Mesenchymal stem cell (in vitro differentiated cells and primary cell): ENCODE measurements around the gene DPYSL5.
A peak's percentile ranks its signal among the peaks of the same experiment; 100 is the strongest.

Source experiments
- DNase-seq: peaks from one replicate; pipeline ENCODE4 v3.0.0-alpha.2; 2013
- H2AFZ ChIP-seq: one replicate; pipeline ENCODE4 v1.6.1; 2013; ENCODE audit warnings: low read depth, mild to moderate bottlenecking, control low read depth, inconsistent platforms, low read length, moderate library complexity
- H2AK5ac ChIP-seq: 2 replicates; pipeline ENCODE4 v1.6.1; 2013; ENCODE audit warnings: low read length, moderate library complexity, mild to moderate bottlenecking, inconsistent platforms; ENCODE audit not compliant: severe bottlenecking
- H2BK120ac ChIP-seq: one replicate; pipeline ENCODE4 v1.6.1; 2013; ENCODE audit warnings: low read depth, mild to moderate bottlenecking, inconsistent platforms, low read length, moderate library complexity
- H2BK12ac ChIP-seq, 2 experiments: one replicate each; pipeline ENCODE4 v1.6.1; 2013; ENCODE audit warnings: inconsistent platforms in 2 of 2, low read length in 2 of 2, mild to moderate bottlenecking in 2 of 2, moderate library complexity in 2 of 2, control low read depth in 1 of 2
- H2BK15ac ChIP-seq: one replicate; pipeline ENCODE4 v1.6.1; 2013; ENCODE audit warnings: mild to moderate bottlenecking, low read depth, inconsistent platforms; ENCODE audit not compliant: poor library complexity, severe bottlenecking
- H2BK5ac ChIP-seq: 2 replicates; pipeline ENCODE4 v1.6.1; 2013; ENCODE audit warnings: low read depth, mild to moderate bottlenecking, low read length, control low read depth, inconsistent platforms; ENCODE audit not compliant: poor library complexity, severe bottlenecking
- H3K14ac ChIP-seq, 2 experiments: one replicate each; pipeline ENCODE4 v1.6.1; 2013; ENCODE audit warnings: inconsistent platforms in 2 of 2, low read length in 2 of 2, control low read depth in 1 of 2, mild to moderate bottlenecking in 1 of 2, moderate library complexity in 1 of 2
- H3K18ac ChIP-seq, 2 experiments: one replicate each; pipeline ENCODE4 v1.6.1; 2013; ENCODE audit warnings: inconsistent platforms in 2 of 2, low read length in 2 of 2, control low read depth in 1 of 2, low read depth in 1 of 2, mild to moderate bottlenecking in 1 of 2
- H3K23ac ChIP-seq, 2 experiments: one replicate each; pipeline ENCODE4 v1.6.1; 2013; ENCODE audit warnings: inconsistent platforms in 2 of 2, low read length in 2 of 2, mild to moderate bottlenecking in 2 of 2, moderate library complexity in 2 of 2, control low read depth in 1 of 2
- H3K27ac ChIP-seq: 2 replicates; pipeline ENCODE4 v1.5.1; 2013; ENCODE audit warnings: mild to moderate bottlenecking, moderate library complexity, low read length, control low read depth, inconsistent platforms; ENCODE audit not compliant: poor library complexity, severe bottlenecking
- H3K27me3 ChIP-seq, 2 experiments: 2 replicates each; pipeline versions ENCODE4 v1.6.1 to v1.7.0; 2013; ENCODE audit warnings: low read length in 2 of 2, mild to moderate bottlenecking in 2 of 2, moderate library complexity in 2 of 2, control low read depth in 1 of 2, inconsistent platforms in 1 of 2; ENCODE audit not compliant: control insufficient read depth in 1 of 2, insufficient read depth in 1 of 2
- H3K36me3 ChIP-seq, 2 experiments: 2 replicates each; pipeline versions ENCODE4 v1.6.1 to v1.7.0; 2013; ENCODE audit warnings: low read length in 2 of 2, control low read depth in 1 of 2, inconsistent platforms in 1 of 2, low read depth in 1 of 2, mild to moderate bottlenecking in 1 of 2; ENCODE audit not compliant: insufficient read depth in 2 of 2, control insufficient read depth in 1 of 2
- H3K4ac ChIP-seq, 2 experiments: one replicate each; pipeline ENCODE4 v1.6.1; 2013; ENCODE audit warnings: inconsistent platforms in 2 of 2, low read length in 2 of 2, mild to moderate bottlenecking in 2 of 2, moderate library complexity in 2 of 2, control low read depth in 1 of 2, low read depth in 1 of 2
- H3K4me1 ChIP-seq: 2 replicates; pipeline ENCODE4 v1.6.1; 2013; ENCODE audit warnings: low read depth, low read length, control low read depth; ENCODE audit not compliant: control insufficient read depth, insufficient read depth
- H3K4me2 ChIP-seq: 2 replicates; pipeline ENCODE4 v1.6.1; 2013; ENCODE audit warnings: low read length, mild to moderate bottlenecking, inconsistent platforms; ENCODE audit not compliant: poor library complexity, severe bottlenecking
- H3K4me3 ChIP-seq, 2 experiments: 2 replicates each; pipeline versions ENCODE4 v1.5.1 to v1.7.0; 2013; ENCODE audit warnings: low read length in 2 of 2, mild to moderate bottlenecking in 2 of 2, control low read depth in 1 of 2, low read depth in 1 of 2; ENCODE audit not compliant: insufficient read depth in 1 of 2
- H3K79me1 ChIP-seq: replicated peaks from 2 replicates; pipeline ENCODE4 v1.6.1; 2013; ENCODE audit warnings: mild to moderate bottlenecking, control low read depth, low read length, inconsistent platforms; ENCODE audit not compliant: poor library complexity, severe bottlenecking
- H3K9ac ChIP-seq: 2 replicates; pipeline ENCODE4 v1.7.0; 2013; ENCODE audit warnings: mild to moderate bottlenecking, low read length, moderate library complexity
- H3K9me3 ChIP-seq: 2 replicates; pipeline ENCODE4 v1.7.0; 2013; ENCODE audit warnings: mild to moderate bottlenecking, low read length; ENCODE audit not compliant: control insufficient read depth
- H4K8ac ChIP-seq: one replicate; pipeline ENCODE4 v1.6.1; 2013; ENCODE audit warnings: inconsistent platforms, mild to moderate bottlenecking, low read length, moderate library complexity
- H4K91ac ChIP-seq: one replicate; pipeline ENCODE4 v1.6.1; 2013; ENCODE audit warnings: mild to moderate bottlenecking, low read length, inconsistent platforms
- WGBS: methylation state at CpG from one replicate; pipeline ENCODE4 v1.1.7; 2013; ENCODE audit warnings: mixed read lengths; 5-methylcytosine and 5-hydroxymethylcytosine counted together

The DPYSL5 gene

GRCh38 chr2:26976237-26976636 lies 128.3 kb downstream of the DPYSL5 start:
- no peak for DNase-seq
- no peak overlapping the region for H2AK5ac ChIP-seq
- H3K4me3 ChIP-seq: no peak overlapping the region
- H3K27me3 ChIP-seq: peaks cover 0 to 59% of the 10 kb centered on the region in 2 experiments
- H3K36me3 ChIP-seq: no peaks in the 10 kb centered on the region
- H4K8ac ChIP-seq: no peak overlapping the region
- H3K18ac ChIP-seq: no peak overlapping the region
- no peak overlapping the region for H3K27ac ChIP-seq
- H3K9ac ChIP-seq: peak overlapping the region; percentile 35
- H2BK5ac ChIP-seq: no peak overlapping the region
- 79% methylated on average over 5 of the region's 5 CpGs for WGBS
- no peak overlapping the region for H2AFZ ChIP-seq
- H3K4me1 ChIP-seq: peaks cover 3% of the 10 kb centered on the region
- H2BK120ac ChIP-seq: no peak overlapping the region
- no peak overlapping the region for H2BK12ac ChIP-seq
- H3K9me3 ChIP-seq: no peaks in the 10 kb centered on the region
- H3K79me1 ChIP-seq: peaks cover 2% of the 10 kb centered on the region
- H2BK15ac ChIP-seq: no peak overlapping the region
- H3K23ac ChIP-seq: no peak overlapping the region
- H3K14ac ChIP-seq: no peak overlapping the region
- H3K4me2 ChIP-seq: no peak overlapping the region
- no peak overlapping the region for H4K91ac ChIP-seq
- H3K4ac ChIP-seq: no peak overlapping the region

GRCh38 chr2:26977012-26977411 lies 129.1 kb downstream of the DPYSL5 start:
- no peak overlapping the region for H3K4me2 ChIP-seq
- H2AK5ac ChIP-seq: no peak overlapping the region
- no peak overlapping the region for H2AFZ ChIP-seq
- no peak overlapping the region for H3K9ac ChIP-seq
- no peak overlapping the region for H2BK120ac ChIP-seq
- no peak overlapping the region for H2BK5ac ChIP-seq
- no peak overlapping the region for H2BK12ac ChIP-seq
- DNase-seq: no peak
- H3K27ac ChIP-seq: no peak overlapping the region
- H3K9me3 ChIP-seq: no peaks in the 10 kb centered on the region
- H4K8ac ChIP-seq: no peak overlapping the region
- no peak overlapping the region for H3K14ac ChIP-seq
- no peak overlapping the region for H3K23ac ChIP-seq
- WGBS: 100% methylated on average over 1 of the region's 2 CpGs
- no peak overlapping the region for H2BK15ac ChIP-seq
- H3K79me1 ChIP-seq: peaks cover 2% of the 10 kb centered on the region
- peaks cover 0 to 56% of the 10 kb centered on the region in 2 experiments for H3K27me3 ChIP-seq
- H3K4me3 ChIP-seq: no peak overlapping the region
- no peak overlapping the region for H3K4ac ChIP-seq
- H3K36me3 ChIP-seq: no peaks in the 10 kb centered on the region
- peaks cover 1% of the 10 kb centered on the region for H3K4me1 ChIP-seq
- H4K91ac ChIP-seq: no peak overlapping the region
- H3K18ac ChIP-seq: no peak overlapping the region

GRCh38 chr2:26978061-26978596 lies 130.2 kb downstream of the DPYSL5 start:
- Histone ChIP-seq H3K23ac (no peak overlapping the region), H4K91ac (no peak overlapping the region), H3K79me1 (no peaks in the 10 kb centered on the region), H4K8ac (no peak overlapping the region), H3K14ac (no peak overlapping the region), H3K27ac (no peak overlapping the region), H3K27me3 (peaks cover 0 to 53% of the 10 kb centered on the region in 2 experiments), H3K9ac (no peak overlapping the region), H2AK5ac (no peak overlapping the region), H2BK12ac (no peak overlapping the region), H2BK15ac (no peak overlapping the region), H2AFZ (no peak overlapping the region), H3K4me1 (peaks cover 1% of the 10 kb centered on the region), H3K9me3 (no peaks in the 10 kb centered on the region), H3K4me3 (no peak overlapping the region), H2BK120ac (no peak overlapping the region), H3K4me2 (no peak overlapping the region), H3K36me3 (no peaks in the 10 kb centered on the region), H3K4ac (no peak overlapping the region), H3K18ac (no peak overlapping the region), H2BK5ac (no peak overlapping the region)
- no peak for DNase-seq
- WGBS: 88% methylated on average over 3 of the region's 4 CpGs

- Histone ChIP-seq H3K27ac (no peak overlapping the region), H3K4me2 (no peak overlapping the region), H3K18ac (no peak overlapping the region), H4K8ac (no peak overlapping the region), H2BK15ac (no peak overlapping the region), H3K9ac (no peak overlapping the region), H3K23ac (no peak overlapping the region), H3K4me1 (peaks cover 1% of the 10 kb centered on the region), H3K4me3 (no peak overlapping the region), H2BK5ac (no peak overlapping the region), H4K91ac (no peak overlapping the region), H2AFZ (no peak overlapping the region), H2AK5ac (no peak overlapping the region), H2BK120ac (no peak overlapping the region), H3K27me3 (peaks cover 0 to 58% of the 10 kb centered on the region in 2 experiments), H3K9me3 (no peaks in the 10 kb centered on the region), H3K79me1 (no peaks in the 10 kb centered on the region), H3K4ac (no peak overlapping the region), H2BK12ac (no peak overlapping the region), H3K36me3 (no peaks in the 10 kb centered on the region), H3K14ac (no peak overlapping the region)
- peak; percentile 71 for DNase-seq
- 50% methylated on average over 2 of the region's 2 CpGs for WGBS
Measured at GRCh38 chr2:26979741-26980140, 131.8 kb downstream of the DPYSL5 start.
